WI38 (cell line): Measurements from ENCODE around the gene SLC6A6.

Source experiments
- H3K4me3 ChIP-seq: 2 replicates; pipeline ENCODE4 v1.5.1; 2011; ENCODE audit warnings: low read depth, mild to moderate bottlenecking, control low read depth, low read length
- CTCF ChIP-seq: IDR thresholded peaks from 2 replicates; pipeline ENCODE4 v1.5.1; 2012; ENCODE audit warnings: low read depth, mild to moderate bottlenecking, control low read depth, low read length

Gene SLC6A6

GRCh38 chr3:14521611-14522010 lies 119.2 kb downstream of the SLC6A6 start:
- no peak for TF ChIP-seq CTCF

GRCh38 chr3:14522129-14522691 lies 119.8 kb downstream of the SLC6A6 start:
- no peak overlapping the region for H3K4me3 ChIP-seq

More at GRCh38 chr3:14521611-14522010, 119.2 kb downstream of the SLC6A6 start:
- no peak overlapping the region for H3K4me3 ChIP-seq

GRCh38 chr3:14522768-14523167 lies 120.4 kb downstream of the SLC6A6 start:
- TF ChIP-seq CTCF: no peak

More at GRCh38 chr3:14522129-14522691, 119.8 kb downstream of the SLC6A6 start:
- no peak for TF ChIP-seq CTCF

GRCh38 chr3:14523792-14524191 lies 121.4 kb downstream of the SLC6A6 start:
- no peak for TF ChIP-seq CTCF
- no peak overlapping the region for H3K4me3 ChIP-seq

More at GRCh38 chr3:14522768-14523167, 120.4 kb downstream of the SLC6A6 start:
- H3K4me3 ChIP-seq: no peak overlapping the region

GRCh38 chr3:14524311-14524711 lies 121.9 kb downstream of the SLC6A6 start:
- no peak for TF ChIP-seq CTCF
- H3K4me3 ChIP-seq: no peak overlapping the region

- no peak overlapping the region for H3K4me3 ChIP-seq
- TF ChIP-seq CTCF: no peak
Measured at GRCh38 chr3:14524920-14525660, 122.7 kb downstream of the SLC6A6 start.
